ENCODE measurements around the gene CHRDL2. TPM values are rescaled to one million over a fixed set of nuclear protein-coding genes. Genes with fewer than 3 reads are reported as not detected.

CHRDL2 gene
- total RNA-seq, 1 experiment from 2014 or later: 2.5 TPM

DNA sequence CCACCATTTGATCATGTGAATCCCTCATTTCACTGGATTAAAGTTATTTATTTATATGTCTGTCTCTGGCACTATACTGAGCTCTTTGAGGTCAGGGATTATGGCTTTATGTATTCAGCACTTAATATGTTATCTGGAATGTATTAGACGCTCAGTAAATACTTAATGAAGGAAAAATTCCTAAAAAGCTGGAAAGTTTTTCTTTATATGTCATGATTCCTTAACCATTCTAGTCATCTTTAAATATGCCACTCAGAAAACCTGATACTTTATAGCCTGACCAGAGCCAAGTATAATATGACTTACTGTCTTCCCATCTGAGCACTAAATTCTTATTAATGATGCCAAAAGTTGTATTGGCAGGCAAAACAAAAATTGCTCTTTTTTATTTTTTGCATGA lies 44.5 kb upstream of the CHRDL2 start:
- H3K4me3 Mint-ChIP-seq (ENCODE audit: unreplicated experiment): no peak overlapping the region

GRCh38 chr11:74773476-74773875 lies 42.2 kb upstream of the CHRDL2 start:
- DNase-seq: no peak
- no peaks in the 10 kb centered on the region for H3K27me3 Mint-ChIP-seq (ENCODE audit: insufficient read depth, unreplicated experiment)
- H3K4me1 Mint-ChIP-seq (ENCODE audit: low read depth, unreplicated experiment): peaks cover 14% of the 10 kb centered on the region
- BruUV-seq (replicated peaks): no TSS peak
- H3K4me3 Mint-ChIP-seq (ENCODE audit: unreplicated experiment): no peak overlapping the region
- H3K36me3 Mint-ChIP-seq (ENCODE audit: insufficient read depth, unreplicated experiment): no peaks in the 10 kb centered on the region
- intact Hi-C loops (cut with micrococcal nuclease; ENCODE audit: unreplicated experiment): no loop called here
- no peak overlapping the region for H3K4me3 ChIP-seq (ENCODE audit: low read depth, low read length)
- no peaks in the 10 kb centered on the region for H3K27me3 ChIP-seq (replicated peaks; ENCODE audit: control insufficient read depth, insufficient read depth, low read length)
- H3K9me3 Mint-ChIP-seq (ENCODE audit: unreplicated experiment): no peaks in the 10 kb centered on the region
- POLR2A ChIA-PET: no interaction called here
- no peaks in the 10 kb centered on the region for H3K9me3 ChIP-seq
- CTCF ChIA-PET: no interaction called here
- H3K27ac Mint-ChIP-seq (ENCODE audit: unreplicated experiment): no peak overlapping the region
- no peaks in the 10 kb centered on the region for H3K4me1 ChIP-seq
- no peaks in the 10 kb centered on the region for H3K36me3 ChIP-seq (ENCODE audit: control insufficient read depth, insufficient read depth, low read length)
- TF ChIP-seq CTCF (IDR thresholded peaks at IDR 0.05; ENCODE audit: insufficient read depth in 1 of 2, low read depth in 1 of 2, low read length in 1 of 2, severe bottlenecking in 1 of 2, unreplicated experiment in 1 of 2): no peak

More for the DNA sequence above, 44.5 kb upstream of the CHRDL2 start:
- ChIA-PET CTCF (no interaction called here), POLR2A (interaction anchor here (0.6 kb wide), 1 partner anchor 14 kb away, joined by 12 read pairs; no protein-coding TSS in a partner anchor)
- Mint-ChIP-seq H3K9me3 (ENCODE audit: unreplicated experiment) (no peaks in the 10 kb centered on the region), H3K27me3 (ENCODE audit: insufficient read depth, unreplicated experiment) (no peaks in the 10 kb centered on the region), H3K27ac (ENCODE audit: unreplicated experiment) (no peak overlapping the region), H3K4me1 (ENCODE audit: low read depth, unreplicated experiment) (peaks cover 7% of the 10 kb centered on the region), H3K36me3 (ENCODE audit: insufficient read depth, unreplicated experiment) (no peaks in the 10 kb centered on the region)
- no peak for TF ChIP-seq CTCF (IDR thresholded peaks at IDR 0.05; ENCODE audit: insufficient read depth in 1 of 2, low read depth in 1 of 2, low read length in 1 of 2, severe bottlenecking in 1 of 2, unreplicated experiment in 1 of 2)
- no peak for DNase-seq
- H3K27me3 ChIP-seq (replicated peaks; ENCODE audit: control insufficient read depth, insufficient read depth, low read length): no peaks in the 10 kb centered on the region
- no TSS peak for BruUV-seq (replicated peaks)
- no peaks in the 10 kb centered on the region for H3K36me3 ChIP-seq (ENCODE audit: control insufficient read depth, insufficient read depth, low read length)
- no peaks in the 10 kb centered on the region for H3K4me1 ChIP-seq
- H3K9me3 ChIP-seq: no peaks in the 10 kb centered on the region
- intact Hi-C loops (cut with micrococcal nuclease; ENCODE audit: unreplicated experiment): no loop called here
- H3K4me3 ChIP-seq (ENCODE audit: low read depth, low read length): no peak overlapping the region

- Mint-ChIP-seq H3K9me3 (ENCODE audit: unreplicated experiment) (no peaks in the 10 kb centered on the region), H3K4me3 (ENCODE audit: unreplicated experiment) (no peak overlapping the region), H3K27ac (ENCODE audit: unreplicated experiment) (no peak overlapping the region), H3K36me3 (ENCODE audit: insufficient read depth, unreplicated experiment) (no peaks in the 10 kb centered on the region), H3K27me3 (ENCODE audit: insufficient read depth, unreplicated experiment) (no peaks in the 10 kb centered on the region), H3K4me1 (ENCODE audit: low read depth, unreplicated experiment) (peaks cover 7% of the 10 kb centered on the region)
- ChIA-PET POLR2A (no interaction called here), CTCF (no interaction called here)
- DNase-seq: no peak
- BruUV-seq (replicated peaks): no TSS peak
- H3K36me3 ChIP-seq (ENCODE audit: control insufficient read depth, insufficient read depth, low read length): no peaks in the 10 kb centered on the region
- no peaks in the 10 kb centered on the region for H3K9me3 ChIP-seq
- H3K4me1 ChIP-seq: 0 out of 2 replicates have a peak, but pooled peaks cover 6% of the 10 kb centered on the region
- H3K27me3 ChIP-seq (replicated peaks; ENCODE audit: control insufficient read depth, insufficient read depth, low read length): no peaks in the 10 kb centered on the region
- H3K4me3 ChIP-seq (ENCODE audit: low read depth, low read length): no peak overlapping the region
- no peak for TF ChIP-seq CTCF (IDR thresholded peaks at IDR 0.05; ENCODE audit: insufficient read depth in 1 of 2, low read depth in 1 of 2, low read length in 1 of 2, severe bottlenecking in 1 of 2, unreplicated experiment in 1 of 2)
- intact Hi-C loops (cut with micrococcal nuclease; ENCODE audit: unreplicated experiment): no loop called here
Observed at GRCh38 chr11:74771139-74771538, 39.9 kb upstream of the CHRDL2 start.
